ENCODE measurements around the gene OR5AL1. TPM values are rescaled to one million over a fixed set of nuclear protein-coding genes. Genes with fewer than 3 reads are reported as not detected.

OR5AL1 gene
- total and polyA plus RNA-seq, 10 of the 15 experiments (the other 5 are each of a cell fraction or from before 2014, with no cell fraction given) = not detected

- ChIA-PET RAD21 (ENCODE audit: unreplicated experiment) (no interaction called here), POLR2A (no interaction called here), SMC1A (ENCODE audit: uncharacterized antibody, unreplicated experiment) (no interaction called here), CTCF (no interaction called here)
- no peak for ATAC-seq
- H3K36me3 ChIP-seq (ENCODE audit: control insufficient read depth in 2 of 2, insufficient read depth in 2 of 2, low read length in 1 of 2) = no peaks in the 10 kb centered on the region
- no peak overlapping the region for H3K4me2 ChIP-seq (ENCODE audit: control insufficient read depth, insufficient read depth)
- 31% methylated on average over 2 of the region's 2 CpGs for WGBS (ENCODE audit: insufficient coverage, insufficient replicate concordance, low lambda C conversion rate, missing lambda C conversion rate)
- H3K79me2 ChIP-seq (ENCODE audit: control insufficient read depth, insufficient read depth, low read length) = no peaks in the 10 kb centered on the region
- in situ Hi-C loops (cut with MboI) = no loop called here
- no peaks in the 10 kb centered on the region for H4K20me1 ChIP-seq (ENCODE audit: control insufficient read depth, insufficient read depth)
- no peak overlapping the region for H2AFZ ChIP-seq (ENCODE audit: control insufficient read depth, low read depth, low read length)
- no peak overlapping the region for H3K4me3 ChIP-seq
- no TSS peak for BruUV-seq (replicated peaks)
- FAIRE-seq = no peak
- no peaks in the 10 kb centered on the region for H3K9me3 ChIP-seq (replicated peaks; ENCODE audit: control insufficient read depth, insufficient read depth, low read length)
- no peak for DNase-seq (ENCODE audit: low read depth, low spot score)
- H3K27ac ChIP-seq (ENCODE audit: control insufficient read depth, insufficient read depth) = no peak overlapping the region
- no peak overlapping the region for H3K9ac ChIP-seq (ENCODE audit: control insufficient read depth, insufficient read depth, low read length)
- H3K4me1 ChIP-seq (ENCODE audit: control insufficient read depth, insufficient read depth, low read length) = no peaks in the 10 kb centered on the region
- no peaks in the 10 kb centered on the region for H3K27me3 ChIP-seq (replicated peaks in 1 of 2; ENCODE audit: control insufficient read depth in 2 of 2, insufficient read depth in 2 of 2, low read length in 1 of 2)
- intact Hi-C loops (cut with micrococcal nuclease; ENCODE audit: unreplicated experiment) = no loop called here
- TF ChIP-seq CHD4 (IDR thresholded peaks at IDR 0.05) = no peak
- no peak for TF ChIP-seq EP300 (IDR thresholded peaks at IDR 0.05; ENCODE audit: borderline replicate concordance in 1 of 2, control insufficient read depth in 1 of 2, low read depth in 2 of 2, low read length in 2 of 2)
- TF ChIP-seq, protein P1, sequence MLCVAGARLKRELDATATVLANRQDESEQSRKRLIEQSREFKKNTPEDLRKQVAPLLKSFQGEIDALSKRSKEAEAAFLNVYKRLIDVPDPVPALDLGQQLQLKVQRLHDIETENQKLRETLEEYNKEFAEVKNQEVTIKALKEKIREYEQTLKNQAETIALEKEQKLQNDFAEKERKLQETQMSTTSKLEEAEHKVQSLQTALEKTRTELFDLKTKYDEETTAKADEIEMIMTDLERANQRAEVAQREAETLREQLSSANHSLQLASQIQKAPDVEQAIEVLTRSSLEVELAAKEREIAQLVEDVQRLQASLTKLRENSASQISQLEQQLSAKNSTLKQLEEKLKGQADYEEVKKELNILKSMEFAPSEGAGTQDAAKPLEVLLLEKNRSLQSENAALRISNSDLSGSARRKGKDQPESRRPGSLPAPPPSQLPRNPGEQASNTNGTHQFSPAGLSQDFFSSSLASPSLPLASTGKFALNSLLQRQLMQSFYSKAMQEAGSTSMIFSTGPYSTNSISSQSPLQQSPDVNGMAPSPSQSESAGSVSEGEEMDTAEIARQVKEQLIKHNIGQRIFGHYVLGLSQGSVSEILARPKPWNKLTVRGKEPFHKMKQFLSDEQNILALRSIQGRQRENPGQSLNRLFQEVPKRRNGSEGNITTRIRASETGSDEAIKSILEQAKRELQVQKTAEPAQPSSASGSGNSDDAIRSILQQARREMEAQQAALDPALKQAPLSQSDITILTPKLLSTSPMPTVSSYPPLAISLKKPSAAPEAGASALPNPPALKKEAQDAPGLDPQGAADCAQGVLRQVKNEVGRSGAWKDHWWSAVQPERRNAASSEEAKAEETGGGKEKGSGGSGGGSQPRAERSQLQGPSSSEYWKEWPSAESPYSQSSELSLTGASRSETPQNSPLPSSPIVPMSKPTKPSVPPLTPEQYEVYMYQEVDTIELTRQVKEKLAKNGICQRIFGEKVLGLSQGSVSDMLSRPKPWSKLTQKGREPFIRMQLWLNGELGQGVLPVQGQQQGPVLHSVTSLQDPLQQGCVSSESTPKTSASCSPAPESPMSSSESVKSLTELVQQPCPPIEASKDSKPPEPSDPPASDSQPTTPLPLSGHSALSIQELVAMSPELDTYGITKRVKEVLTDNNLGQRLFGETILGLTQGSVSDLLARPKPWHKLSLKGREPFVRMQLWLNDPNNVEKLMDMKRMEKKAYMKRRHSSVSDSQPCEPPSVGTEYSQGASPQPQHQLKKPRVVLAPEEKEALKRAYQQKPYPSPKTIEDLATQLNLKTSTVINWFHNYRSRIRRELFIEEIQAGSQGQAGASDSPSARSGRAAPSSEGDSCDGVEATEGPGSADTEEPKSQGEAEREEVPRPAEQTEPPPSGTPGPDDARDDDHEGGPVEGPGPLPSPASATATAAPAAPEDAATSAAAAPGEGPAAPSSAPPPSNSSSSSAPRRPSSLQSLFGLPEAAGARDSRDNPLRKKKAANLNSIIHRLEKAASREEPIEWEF (IDR thresholded peaks at IDR 0.05; ENCODE audit: insufficient replicate concordance, low read depth, low read length) = no peak
- TF ChIP-seq SP1 (IDR thresholded peaks at IDR 0.05; ENCODE audit: low read depth, low read length) = no peak
- no peak for TF ChIP-seq E2F8 (IDR thresholded peaks at IDR 0.05; ENCODE audit: low read depth, partially characterized antibody)
- no peak for TF ChIP-seq HDAC6 (IDR thresholded peaks at IDR 0.05; ENCODE audit: unreplicated experiment)
- TF ChIP-seq, protein P2, sequence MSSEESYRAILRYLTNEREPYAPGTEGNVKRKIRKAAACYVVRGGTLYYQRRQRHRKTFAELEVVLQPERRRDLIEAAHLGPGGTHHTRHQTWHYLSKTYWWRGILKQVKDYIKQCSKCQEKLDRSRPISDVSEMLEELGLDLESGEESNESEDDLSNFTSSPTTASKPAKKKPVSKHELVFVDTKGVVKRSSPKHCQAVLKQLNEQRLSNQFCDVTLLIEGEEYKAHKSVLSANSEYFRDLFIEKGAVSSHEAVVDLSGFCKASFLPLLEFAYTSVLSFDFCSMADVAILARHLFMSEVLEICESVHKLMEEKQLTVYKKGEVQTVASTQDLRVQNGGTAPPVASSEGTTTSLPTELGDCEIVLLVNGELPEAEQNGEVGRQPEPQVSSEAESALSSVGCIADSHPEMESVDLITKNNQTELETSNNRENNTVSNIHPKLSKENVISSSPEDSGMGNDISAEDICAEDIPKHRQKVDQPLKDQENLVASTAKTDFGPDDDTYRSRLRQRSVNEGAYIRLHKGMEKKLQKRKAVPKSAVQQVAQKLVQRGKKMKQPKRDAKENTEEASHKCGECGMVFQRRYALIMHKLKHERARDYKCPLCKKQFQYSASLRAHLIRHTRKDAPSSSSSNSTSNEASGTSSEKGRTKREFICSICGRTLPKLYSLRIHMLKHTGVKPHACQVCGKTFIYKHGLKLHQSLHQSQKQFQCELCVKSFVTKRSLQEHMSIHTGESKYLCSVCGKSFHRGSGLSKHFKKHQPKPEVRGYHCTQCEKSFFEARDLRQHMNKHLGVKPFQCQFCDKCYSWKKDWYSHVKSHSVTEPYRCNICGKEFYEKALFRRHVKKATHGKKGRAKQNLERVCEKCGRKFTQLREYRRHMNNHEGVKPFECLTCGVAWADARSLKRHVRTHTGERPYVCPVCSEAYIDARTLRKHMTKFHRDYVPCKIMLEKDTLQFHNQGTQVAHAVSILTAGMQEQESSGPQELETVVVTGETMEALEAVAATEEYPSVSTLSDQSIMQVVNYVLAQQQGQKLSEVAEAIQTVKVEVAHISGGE (CRISPR knock-in tag; IDR thresholded peaks at IDR 0.05) = no peak
- TF ChIP-seq EED (IDR thresholded peaks at IDR 0.05; ENCODE audit: low read depth) = no peak
- no peak for TF ChIP-seq EGR1 (IDR thresholded peaks at IDR 0.05; ENCODE audit: borderline replicate concordance in 1 of 2, low read depth in 2 of 2, low read length in 2 of 2)
- TF ChIP-seq ETV6 (conservative IDR thresholded peaks at IDR 0.05 in 1 of 2, IDR thresholded peaks at IDR 0.05 in 1 of 2; ENCODE audit: borderline replicate concordance in 1 of 2, low read depth in 1 of 2) = no peak
- TF ChIP-seq CBX5 (IDR thresholded peaks at IDR 0.05; ENCODE audit: low read depth) = no peak
Measured at GRCh38 chr11:56380120-56380519, 32.4 kb upstream of the OR5AL1 start.
